ENCODE results near the gene NGDN. TPM values are rescaled to one million over a fixed set of nuclear protein-coding genes. Genes with fewer than 3 reads are reported as not detected.

NGDN gene
- total and polyA plus RNA-seq, 4 donors, result 18.2 to 26.9 (median 22.9) TPM

DNA sequence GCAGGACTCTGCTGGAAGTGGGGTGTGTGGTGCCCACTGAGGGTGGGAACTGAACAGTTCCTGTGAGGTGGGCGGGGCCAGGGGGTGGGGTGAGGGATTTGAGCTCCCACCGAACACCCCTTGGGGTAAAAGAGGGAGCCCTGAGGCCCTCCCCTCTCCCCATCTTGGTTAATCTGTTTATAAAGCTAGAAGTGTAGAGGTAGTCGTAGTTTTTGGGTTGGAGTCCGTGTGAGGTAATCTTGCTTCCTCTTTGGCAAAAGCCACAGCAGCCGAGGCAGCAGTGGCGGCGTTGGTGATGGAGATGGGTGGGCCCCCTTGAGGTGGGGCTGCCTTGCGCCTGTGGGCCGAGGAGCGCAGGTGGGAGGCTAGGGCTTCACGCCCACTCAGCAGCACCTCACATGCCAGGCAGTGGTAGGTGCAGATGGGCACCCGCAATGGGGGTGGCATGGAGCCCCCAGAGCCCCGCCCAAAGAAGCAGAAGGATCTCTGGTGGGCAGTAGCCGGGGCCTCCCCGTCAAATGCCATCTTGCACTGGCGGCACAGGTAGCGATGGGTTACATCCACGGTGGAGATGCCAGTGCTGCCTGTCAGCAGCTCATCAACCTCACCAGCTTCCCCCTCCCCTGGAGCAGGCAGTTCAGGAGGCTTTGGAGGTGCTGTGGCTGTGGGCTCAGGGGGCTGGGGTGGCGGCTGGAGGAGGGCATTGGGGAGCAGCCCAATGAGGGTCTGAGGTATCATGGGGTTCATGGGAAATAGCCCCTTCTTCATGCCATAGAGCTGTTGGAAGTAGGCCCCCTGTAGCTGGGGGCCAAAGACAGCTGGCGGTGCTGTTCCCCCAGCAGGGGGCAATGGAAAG is 52.5 kb downstream of the NGDN start:
- Histone ChIP-seq H3K27me3 (ENCODE audit: control insufficient read depth in 4 of 4, insufficient read depth in 4 of 4, low read length in 3 of 4) (no peaks in the 10 kb centered on the region), H3K9me3 (ENCODE audit: control insufficient read depth in 4 of 4, low read length in 3 of 4) (no peaks in the 10 kb centered on the region), H3K4me1 (ENCODE audit: control insufficient read depth in 4 of 4, insufficient read depth in 4 of 4, low read length in 3 of 4) (no peaks in the 10 kb centered on the region), H3K36me3 (ENCODE audit: control insufficient read depth in 4 of 4, insufficient read depth in 3 of 4, low read depth in 1 of 4, low read length in 3 of 4) (no peaks in the 10 kb centered on the region), H3K27ac (ENCODE audit: low read depth in 1 of 2, low read length in 2 of 2) (no peak overlapping the region), H3K9ac (ENCODE audit: low read depth in 1 of 2, low read length in 2 of 2) (no peak overlapping the region), H3K4me3 (ENCODE audit: low read depth in 1 of 3, low read length in 3 of 3) (no peak overlapping the region)
- DNase-seq (ENCODE audit: low spot score), result no peak
- WGBS, result 90% methylated on average over 20 of the region's 20 CpGs
- TF ChIP-seq SP1 (IDR thresholded peaks at IDR 0.05), result no peak
- no peak for TF ChIP-seq HNF4A (conservative IDR thresholded peaks at IDR 0.05)
- TF ChIP-seq ATF3 (IDR thresholded peaks at IDR 0.05), result no peak
- TF ChIP-seq FOXA2 (IDR thresholded peaks at IDR 0.05), result no peak
- TF ChIP-seq MAX (IDR thresholded peaks at IDR 0.05), result no peak
- TF ChIP-seq RAD21 (IDR thresholded peaks at IDR 0.05), result no peak
- TF ChIP-seq TAF1 (conservative IDR thresholded peaks at IDR 0.05), result no peak
- TF ChIP-seq, protein P1, sequence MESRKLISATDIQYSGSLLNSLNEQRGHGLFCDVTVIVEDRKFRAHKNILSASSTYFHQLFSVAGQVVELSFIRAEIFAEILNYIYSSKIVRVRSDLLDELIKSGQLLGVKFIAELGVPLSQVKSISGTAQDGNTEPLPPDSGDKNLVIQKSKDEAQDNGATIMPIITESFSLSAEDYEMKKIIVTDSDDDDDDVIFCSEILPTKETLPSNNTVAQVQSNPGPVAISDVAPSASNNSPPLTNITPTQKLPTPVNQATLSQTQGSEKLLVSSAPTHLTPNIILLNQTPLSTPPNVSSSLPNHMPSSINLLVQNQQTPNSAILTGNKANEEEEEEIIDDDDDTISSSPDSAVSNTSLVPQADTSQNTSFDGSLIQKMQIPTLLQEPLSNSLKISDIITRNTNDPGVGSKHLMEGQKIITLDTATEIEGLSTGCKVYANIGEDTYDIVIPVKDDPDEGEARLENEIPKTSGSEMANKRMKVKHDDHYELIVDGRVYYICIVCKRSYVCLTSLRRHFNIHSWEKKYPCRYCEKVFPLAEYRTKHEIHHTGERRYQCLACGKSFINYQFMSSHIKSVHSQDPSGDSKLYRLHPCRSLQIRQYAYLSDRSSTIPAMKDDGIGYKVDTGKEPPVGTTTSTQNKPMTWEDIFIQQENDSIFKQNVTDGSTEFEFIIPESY (IDR thresholded peaks at IDR 0.05), result no peak
- TF ChIP-seq GABPA (IDR thresholded peaks at IDR 0.05 in 1 of 2, conservative IDR thresholded peaks at IDR 0.05 in 1 of 2), result no peak
- no peak for TF ChIP-seq EGR1 (IDR thresholded peaks at IDR 0.05; ENCODE audit: low read depth in 2 of 2)
- TF ChIP-seq HNF4G (IDR thresholded peaks at IDR 0.05), result no peak
- no peak for TF ChIP-seq YY1 (IDR thresholded peaks at IDR 0.05)
- TF ChIP-seq NR2F2 (IDR thresholded peaks at IDR 0.05), result no peak

DNA sequence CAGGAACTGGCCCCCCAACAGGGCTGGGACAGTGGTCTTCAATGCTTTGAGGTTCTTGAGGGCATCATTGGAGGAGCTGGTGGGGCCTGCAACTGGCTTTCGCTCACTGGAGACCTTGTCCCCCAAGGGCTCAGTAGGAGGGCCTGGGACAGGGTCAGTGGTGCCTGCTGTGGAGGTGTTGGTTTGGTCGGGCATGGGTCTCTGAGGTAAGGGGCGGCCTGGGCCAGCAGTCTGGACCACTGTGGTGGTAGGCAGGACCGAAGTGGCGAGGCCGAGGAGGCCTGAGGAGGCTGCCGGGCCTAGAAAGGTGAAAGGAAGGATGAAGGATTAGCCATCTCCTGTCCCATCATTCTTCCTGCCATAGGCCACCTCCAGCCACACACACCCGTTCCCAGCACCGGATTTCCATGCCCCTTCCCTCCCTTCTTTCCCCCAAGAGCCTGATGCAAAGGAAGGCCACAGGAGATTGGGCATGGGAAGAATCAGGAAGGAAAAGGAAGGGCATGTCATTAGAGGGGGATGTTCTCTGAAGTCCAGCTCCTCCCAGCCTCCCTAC is 53.2 kb downstream of the NGDN start:
- H3K27me3 ChIP-seq (ENCODE audit: control insufficient read depth in 4 of 4, insufficient read depth in 4 of 4, low read length in 3 of 4), result no peaks in the 10 kb centered on the region
- H3K4me1 ChIP-seq (ENCODE audit: control insufficient read depth in 4 of 4, insufficient read depth in 4 of 4, low read length in 3 of 4), result no peaks in the 10 kb centered on the region
- 89% methylated on average over 9 of the region's 9 CpGs for WGBS
- TF ChIP-seq, protein P2, sequence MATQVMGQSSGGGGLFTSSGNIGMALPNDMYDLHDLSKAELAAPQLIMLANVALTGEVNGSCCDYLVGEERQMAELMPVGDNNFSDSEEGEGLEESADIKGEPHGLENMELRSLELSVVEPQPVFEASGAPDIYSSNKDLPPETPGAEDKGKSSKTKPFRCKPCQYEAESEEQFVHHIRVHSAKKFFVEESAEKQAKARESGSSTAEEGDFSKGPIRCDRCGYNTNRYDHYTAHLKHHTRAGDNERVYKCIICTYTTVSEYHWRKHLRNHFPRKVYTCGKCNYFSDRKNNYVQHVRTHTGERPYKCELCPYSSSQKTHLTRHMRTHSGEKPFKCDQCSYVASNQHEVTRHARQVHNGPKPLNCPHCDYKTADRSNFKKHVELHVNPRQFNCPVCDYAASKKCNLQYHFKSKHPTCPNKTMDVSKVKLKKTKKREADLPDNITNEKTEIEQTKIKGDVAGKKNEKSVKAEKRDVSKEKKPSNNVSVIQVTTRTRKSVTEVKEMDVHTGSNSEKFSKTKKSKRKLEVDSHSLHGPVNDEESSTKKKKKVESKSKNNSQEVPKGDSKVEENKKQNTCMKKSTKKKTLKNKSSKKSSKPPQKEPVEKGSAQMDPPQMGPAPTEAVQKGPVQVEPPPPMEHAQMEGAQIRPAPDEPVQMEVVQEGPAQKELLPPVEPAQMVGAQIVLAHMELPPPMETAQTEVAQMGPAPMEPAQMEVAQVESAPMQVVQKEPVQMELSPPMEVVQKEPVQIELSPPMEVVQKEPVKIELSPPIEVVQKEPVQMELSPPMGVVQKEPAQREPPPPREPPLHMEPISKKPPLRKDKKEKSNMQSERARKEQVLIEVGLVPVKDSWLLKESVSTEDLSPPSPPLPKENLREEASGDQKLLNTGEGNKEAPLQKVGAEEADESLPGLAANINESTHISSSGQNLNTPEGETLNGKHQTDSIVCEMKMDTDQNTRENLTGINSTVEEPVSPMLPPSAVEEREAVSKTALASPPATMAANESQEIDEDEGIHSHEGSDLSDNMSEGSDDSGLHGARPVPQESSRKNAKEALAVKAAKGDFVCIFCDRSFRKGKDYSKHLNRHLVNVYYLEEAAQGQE (IDR thresholded peaks at IDR 0.05), result no peak
- TF ChIP-seq HNF4G (IDR thresholded peaks at IDR 0.05), result no peak
- TF ChIP-seq, protein P1 (IDR thresholded peaks at IDR 0.05), result no peak
- TF ChIP-seq HNF4A (conservative IDR thresholded peaks at IDR 0.05), result no peak
- no peak for TF ChIP-seq EGR1 (IDR thresholded peaks at IDR 0.05; ENCODE audit: low read depth in 2 of 2)
- TF ChIP-seq FOXA1 (IDR thresholded peaks at IDR 0.05), result no peak
- TF ChIP-seq RAD21 (IDR thresholded peaks at IDR 0.05), result no peak
- TF ChIP-seq GABPA (IDR thresholded peaks at IDR 0.05 in 1 of 2, conservative IDR thresholded peaks at IDR 0.05 in 1 of 2), result no peak
- no peaks in the 10 kb centered on the region for H3K9me3 ChIP-seq (ENCODE audit: control insufficient read depth in 4 of 4, low read length in 3 of 4)
- H3K27ac ChIP-seq (ENCODE audit: low read depth in 1 of 2, low read length in 2 of 2), result no peak overlapping the region
- H3K36me3 ChIP-seq (ENCODE audit: control insufficient read depth in 4 of 4, insufficient read depth in 3 of 4, low read depth in 1 of 4, low read length in 3 of 4), result no peaks in the 10 kb centered on the region
- no peak overlapping the region for H3K9ac ChIP-seq (ENCODE audit: low read depth in 1 of 2, low read length in 2 of 2)
- no peak overlapping the region for H3K4me3 ChIP-seq (ENCODE audit: low read depth in 1 of 3, low read length in 3 of 3)
- no peak for DNase-seq (ENCODE audit: low spot score)

All from liver (tissue), 9 donors.